ENCODE results near the gene OPCML. TPM values are rescaled to one million over a fixed set of nuclear protein-coding genes. Genes with fewer than 3 reads are reported as not detected.

The OPCML gene
- total and polyA plus RNA-seq, 4 donors = under 0.01 to 0.01 TPM; not detected in 2

GRCh38 chr11:133222425-133223330 lies 309.6 kb downstream of the OPCML start:
- no peaks in the 10 kb centered on the region for H3K4me1 ChIP-seq (ENCODE audit: control insufficient read depth in 4 of 4, insufficient read depth in 4 of 4, low read length in 3 of 4)
- no peak for TF ChIP-seq GABPA (IDR thresholded peaks at IDR 0.05 in 1 of 2, conservative IDR thresholded peaks at IDR 0.05 in 1 of 2)
- no peak for TF ChIP-seq FOXA1 (IDR thresholded peaks at IDR 0.05)
- TF ChIP-seq RAD21 (IDR thresholded peaks at IDR 0.05) = no peak
- TF ChIP-seq RXRA (IDR thresholded peaks at IDR 0.05) = no peak
- TF ChIP-seq JUND (IDR thresholded peaks at IDR 0.05) = no peak
- TF ChIP-seq FOXA2 (IDR thresholded peaks at IDR 0.05) = no peak
- no peak for TF ChIP-seq ZBTB33 (IDR thresholded peaks at IDR 0.05)
- no peak for TF ChIP-seq NR2F2 (IDR thresholded peaks at IDR 0.05)
- TF ChIP-seq MAX (IDR thresholded peaks at IDR 0.05) = no peak
- TF ChIP-seq, protein P1, sequence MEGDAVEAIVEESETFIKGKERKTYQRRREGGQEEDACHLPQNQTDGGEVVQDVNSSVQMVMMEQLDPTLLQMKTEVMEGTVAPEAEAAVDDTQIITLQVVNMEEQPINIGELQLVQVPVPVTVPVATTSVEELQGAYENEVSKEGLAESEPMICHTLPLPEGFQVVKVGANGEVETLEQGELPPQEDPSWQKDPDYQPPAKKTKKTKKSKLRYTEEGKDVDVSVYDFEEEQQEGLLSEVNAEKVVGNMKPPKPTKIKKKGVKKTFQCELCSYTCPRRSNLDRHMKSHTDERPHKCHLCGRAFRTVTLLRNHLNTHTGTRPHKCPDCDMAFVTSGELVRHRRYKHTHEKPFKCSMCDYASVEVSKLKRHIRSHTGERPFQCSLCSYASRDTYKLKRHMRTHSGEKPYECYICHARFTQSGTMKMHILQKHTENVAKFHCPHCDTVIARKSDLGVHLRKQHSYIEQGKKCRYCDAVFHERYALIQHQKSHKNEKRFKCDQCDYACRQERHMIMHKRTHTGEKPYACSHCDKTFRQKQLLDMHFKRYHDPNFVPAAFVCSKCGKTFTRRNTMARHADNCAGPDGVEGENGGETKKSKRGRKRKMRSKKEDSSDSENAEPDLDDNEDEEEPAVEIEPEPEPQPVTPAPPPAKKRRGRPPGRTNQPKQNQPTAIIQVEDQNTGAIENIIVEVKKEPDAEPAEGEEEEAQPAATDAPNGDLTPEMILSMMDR (IDR thresholded peaks at IDR 0.05; ENCODE audit: low read depth, low read length, missing input control) = no peak
- no peak for DNase-seq (ENCODE audit: low spot score)
- WGBS = 52% methylated on average over 13 of the region's 13 CpGs
- no peak overlapping the region for H3K27ac ChIP-seq (ENCODE audit: low read depth in 1 of 2, low read length in 2 of 2)
- no peaks in the 10 kb centered on the region for H3K27me3 ChIP-seq (ENCODE audit: control insufficient read depth in 4 of 4, insufficient read depth in 4 of 4, low read length in 3 of 4)
- no peak overlapping the region for H3K9ac ChIP-seq (ENCODE audit: low read depth in 1 of 2, low read length in 2 of 2)
- peaks cover 0 to 2% (median 0%) of the 10 kb centered on the region in 4 donors for H3K36me3 ChIP-seq (ENCODE audit: control insufficient read depth in 4 of 4, insufficient read depth in 3 of 4, low read depth in 1 of 4, low read length in 3 of 4)
- no peaks in the 10 kb centered on the region for H3K9me3 ChIP-seq (ENCODE audit: control insufficient read depth in 4 of 4, low read length in 3 of 4)
- no peak overlapping the region for H3K4me3 ChIP-seq (ENCODE audit: low read depth in 1 of 3, low read length in 3 of 3)

GRCh38 chr11:133219543-133219942 lies 312.8 kb downstream of the OPCML start:
- Histone ChIP-seq H3K4me3 (ENCODE audit: low read depth in 1 of 3, low read length in 3 of 3) (no peak overlapping the region), H3K27me3 (ENCODE audit: control insufficient read depth in 4 of 4, insufficient read depth in 4 of 4, low read length in 3 of 4) (peaks cover 0 to under 1% (median 0%) of the 10 kb centered on the region in 4 donors), H3K9me3 (ENCODE audit: control insufficient read depth in 4 of 4, low read length in 3 of 4) (no peaks in the 10 kb centered on the region), H3K4me1 (ENCODE audit: control insufficient read depth in 4 of 4, insufficient read depth in 4 of 4, low read length in 3 of 4) (no peaks in the 10 kb centered on the region), H3K36me3 (ENCODE audit: control insufficient read depth in 4 of 4, insufficient read depth in 3 of 4, low read depth in 1 of 4, low read length in 3 of 4) (peaks cover 0 to 2% (median 0%) of the 10 kb centered on the region in 4 donors), H3K27ac (ENCODE audit: low read depth in 1 of 2, low read length in 2 of 2) (no peak overlapping the region), H3K9ac (ENCODE audit: low read depth in 1 of 2, low read length in 2 of 2) (no peak overlapping the region)
- no peak for TF ChIP-seq GABPA (IDR thresholded peaks at IDR 0.05 in 1 of 2, conservative IDR thresholded peaks at IDR 0.05 in 1 of 2)
- TF ChIP-seq YY1 (IDR thresholded peaks at IDR 0.05) = no peak
- TF ChIP-seq JUND (IDR thresholded peaks at IDR 0.05) = no peak
- no peak for TF ChIP-seq ZBTB33 (IDR thresholded peaks at IDR 0.05)
- TF ChIP-seq FOXA2 (IDR thresholded peaks at IDR 0.05) = no peak
- TF ChIP-seq RAD21 (IDR thresholded peaks at IDR 0.05) = no peak
- TF ChIP-seq, protein P2, sequence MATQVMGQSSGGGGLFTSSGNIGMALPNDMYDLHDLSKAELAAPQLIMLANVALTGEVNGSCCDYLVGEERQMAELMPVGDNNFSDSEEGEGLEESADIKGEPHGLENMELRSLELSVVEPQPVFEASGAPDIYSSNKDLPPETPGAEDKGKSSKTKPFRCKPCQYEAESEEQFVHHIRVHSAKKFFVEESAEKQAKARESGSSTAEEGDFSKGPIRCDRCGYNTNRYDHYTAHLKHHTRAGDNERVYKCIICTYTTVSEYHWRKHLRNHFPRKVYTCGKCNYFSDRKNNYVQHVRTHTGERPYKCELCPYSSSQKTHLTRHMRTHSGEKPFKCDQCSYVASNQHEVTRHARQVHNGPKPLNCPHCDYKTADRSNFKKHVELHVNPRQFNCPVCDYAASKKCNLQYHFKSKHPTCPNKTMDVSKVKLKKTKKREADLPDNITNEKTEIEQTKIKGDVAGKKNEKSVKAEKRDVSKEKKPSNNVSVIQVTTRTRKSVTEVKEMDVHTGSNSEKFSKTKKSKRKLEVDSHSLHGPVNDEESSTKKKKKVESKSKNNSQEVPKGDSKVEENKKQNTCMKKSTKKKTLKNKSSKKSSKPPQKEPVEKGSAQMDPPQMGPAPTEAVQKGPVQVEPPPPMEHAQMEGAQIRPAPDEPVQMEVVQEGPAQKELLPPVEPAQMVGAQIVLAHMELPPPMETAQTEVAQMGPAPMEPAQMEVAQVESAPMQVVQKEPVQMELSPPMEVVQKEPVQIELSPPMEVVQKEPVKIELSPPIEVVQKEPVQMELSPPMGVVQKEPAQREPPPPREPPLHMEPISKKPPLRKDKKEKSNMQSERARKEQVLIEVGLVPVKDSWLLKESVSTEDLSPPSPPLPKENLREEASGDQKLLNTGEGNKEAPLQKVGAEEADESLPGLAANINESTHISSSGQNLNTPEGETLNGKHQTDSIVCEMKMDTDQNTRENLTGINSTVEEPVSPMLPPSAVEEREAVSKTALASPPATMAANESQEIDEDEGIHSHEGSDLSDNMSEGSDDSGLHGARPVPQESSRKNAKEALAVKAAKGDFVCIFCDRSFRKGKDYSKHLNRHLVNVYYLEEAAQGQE (IDR thresholded peaks at IDR 0.05) = no peak
- TF ChIP-seq, protein P1 (IDR thresholded peaks at IDR 0.05; ENCODE audit: low read depth, low read length, missing input control) = no peak
- 79% methylated on average over 4 of the region's 4 CpGs for WGBS
- DNase-seq (ENCODE audit: low spot score) = no peak
